ENCODE data around the gene RNASE8. TPM values are rescaled to one million over a fixed set of nuclear protein-coding genes. Genes with fewer than 3 reads are reported as not detected.

Gene RNASE8
- total RNA-seq, 2 experiments from 2014 or later = not detected

DNA sequence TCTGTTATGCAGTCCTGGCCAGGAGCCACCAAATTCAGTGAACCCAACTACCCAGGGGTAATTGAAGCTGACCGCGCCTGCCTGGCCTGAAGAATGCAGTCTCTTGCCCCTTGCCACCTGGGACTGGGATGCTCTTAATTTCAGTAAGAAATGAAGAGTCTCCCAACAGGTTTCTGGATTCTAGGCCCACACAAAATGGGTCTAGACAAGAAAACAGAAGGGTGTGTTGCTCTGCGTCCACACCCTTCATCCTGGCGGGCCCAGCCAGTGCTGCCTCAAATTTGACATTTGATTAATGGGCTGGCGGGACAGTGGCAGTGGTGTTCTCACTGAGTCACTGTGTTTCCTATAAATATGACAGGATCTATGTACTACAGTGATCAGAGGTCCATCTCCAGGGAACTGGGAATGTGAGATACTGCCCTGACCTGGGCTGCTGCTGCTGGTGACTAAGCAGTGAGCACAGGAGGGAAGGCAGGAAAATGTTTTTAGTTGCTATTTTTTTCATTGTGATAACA, 49.7 kb downstream of the RNASE8 start:
- ChIA-PET POLR2A (no interaction called here), CTCF (ENCODE audit: unreplicated experiment) (no interaction called here)
- Histone ChIP-seq H3K4me1 (ENCODE audit: insufficient read depth, low read length, poor library complexity, severe bottlenecking) (peaks cover 31% of the 10 kb centered on the region), H3K9me3 (ENCODE audit: low read length) (no peaks in the 10 kb centered on the region), H3K4me3 (ENCODE audit: low read depth, low read length, poor library complexity, severe bottlenecking) (no peak overlapping the region), H3K4me2 (ENCODE audit: low read length) (no peak overlapping the region), H2AFZ (ENCODE audit: low read length) (no peak overlapping the region), H3K36me3 (ENCODE audit: insufficient read depth, low read length) (no peaks in the 10 kb centered on the region), H3K9me2 (ENCODE audit: insufficient read depth, low read length) (no peaks in the 10 kb centered on the region), H3K27ac (ENCODE audit: low read depth, low read length, poor library complexity, severe bottlenecking) (no peak overlapping the region), H4K20me1 (ENCODE audit: insufficient read depth, low read length) (no peaks in the 10 kb centered on the region), H3K79me2 (ENCODE audit: insufficient read depth, low read depth, low read length) (no peaks in the 10 kb centered on the region)
- intact Hi-C loops (cut with micrococcal nuclease; ENCODE audit: unreplicated experiment) = loop anchor here (10.0 kb wide), 1 partner anchor 423 kb away; the partner anchor contains the start of genes ANG and RNASE4
- TF ChIP-seq EZH2phosphoT487 (IDR thresholded peaks at IDR 0.05; ENCODE audit: borderline replicate concordance, low read depth, low read length) = no peak
- TF ChIP-seq, protein P1, sequence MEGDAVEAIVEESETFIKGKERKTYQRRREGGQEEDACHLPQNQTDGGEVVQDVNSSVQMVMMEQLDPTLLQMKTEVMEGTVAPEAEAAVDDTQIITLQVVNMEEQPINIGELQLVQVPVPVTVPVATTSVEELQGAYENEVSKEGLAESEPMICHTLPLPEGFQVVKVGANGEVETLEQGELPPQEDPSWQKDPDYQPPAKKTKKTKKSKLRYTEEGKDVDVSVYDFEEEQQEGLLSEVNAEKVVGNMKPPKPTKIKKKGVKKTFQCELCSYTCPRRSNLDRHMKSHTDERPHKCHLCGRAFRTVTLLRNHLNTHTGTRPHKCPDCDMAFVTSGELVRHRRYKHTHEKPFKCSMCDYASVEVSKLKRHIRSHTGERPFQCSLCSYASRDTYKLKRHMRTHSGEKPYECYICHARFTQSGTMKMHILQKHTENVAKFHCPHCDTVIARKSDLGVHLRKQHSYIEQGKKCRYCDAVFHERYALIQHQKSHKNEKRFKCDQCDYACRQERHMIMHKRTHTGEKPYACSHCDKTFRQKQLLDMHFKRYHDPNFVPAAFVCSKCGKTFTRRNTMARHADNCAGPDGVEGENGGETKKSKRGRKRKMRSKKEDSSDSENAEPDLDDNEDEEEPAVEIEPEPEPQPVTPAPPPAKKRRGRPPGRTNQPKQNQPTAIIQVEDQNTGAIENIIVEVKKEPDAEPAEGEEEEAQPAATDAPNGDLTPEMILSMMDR (conservative IDR thresholded peaks at IDR 0.05; ENCODE audit: low read length) = no peak
- no TSS peak for BruUV-seq (replicated peaks)
- DNase-seq (ENCODE audit: low spot score) = no peak

Small RNA genes within 50 kb of the gene (microRNA-seq; reads per million reads assigned to microRNA genes)
- not detected for gene MIR6717 (ENCODE audit: borderline replicate concordance)

Other genes starting within 250 kb of the RNASE8 start
- gene RNASE3, start 166.4 kb upstream of the RNASE8 start, total RNA-seq (2014; rRNA removed; shearing (Covaris generic)) = not detected in 2 replicates
- not detected in 2 replicates for gene RNASE3, start 166.4 kb upstream of the RNASE8 start, total RNA-seq (2022)
- not detected in 2 replicates for gene RNASE2, start 102.3 kb upstream of the RNASE8 start, total RNA-seq (2014; rRNA removed; shearing (Covaris generic))
- not detected in 2 replicates for gene RNASE2, start 102.3 kb upstream of the RNASE8 start, total RNA-seq (2022)
- 103 and 117 TPM in 2 replicates for gene METTL17, start 67.8 kb upstream of the RNASE8 start, total RNA-seq (2014; rRNA removed; shearing (Covaris generic))
- gene METTL17, start 67.8 kb upstream of the RNASE8 start, total RNA-seq (2022) = 92.0 and 105 TPM in 2 replicates
- gene SLC39A2, start 58.5 kb upstream of the RNASE8 start, total RNA-seq (2014; rRNA removed; shearing (Covaris generic)) = 0.28 and 1.2 TPM in 2 replicates
- gene SLC39A2, start 58.5 kb upstream of the RNASE8 start, total RNA-seq (2022) = 0.23 TPM in 1 of 2 replicates, not detected in the other
- not detected in 2 replicates for gene NDRG2, start 32.8 kb upstream of the RNASE8 start, total RNA-seq (2014; rRNA removed; shearing (Covaris generic))
- gene NDRG2, start 32.8 kb upstream of the RNASE8 start, total RNA-seq (2022) = not detected in 2 replicates
- gene TPPP2, start 27.6 kb upstream of the RNASE8 start, total RNA-seq (2014; rRNA removed; shearing (Covaris generic)) = not detected in 2 replicates
- gene TPPP2, start 27.6 kb upstream of the RNASE8 start, total RNA-seq (2022) = not detected in 2 replicates
- not detected in 2 replicates for gene RNASE13, start 23.0 kb upstream of the RNASE8 start, total RNA-seq (2014; rRNA removed; shearing (Covaris generic))
- gene RNASE13, start 23.0 kb upstream of the RNASE8 start, total RNA-seq (2022) = not detected in 2 replicates
- gene RNASE7, start 15.5 kb upstream of the RNASE8 start, total RNA-seq (2014; rRNA removed; shearing (Covaris generic)) = not detected in 2 replicates
- not detected in 2 replicates for gene RNASE7, start 15.5 kb upstream of the RNASE8 start, total RNA-seq (2022)
- 1.3 and 4.3 TPM in 2 replicates for gene ARHGEF40, start 12.5 kb downstream of the RNASE8 start, total RNA-seq (2014; rRNA removed; shearing (Covaris generic))
- 2.0 TPM in 2 replicates for gene ARHGEF40, start 12.5 kb downstream of the RNASE8 start, total RNA-seq (2022)
- 5.2 and 9.8 TPM in 2 replicates for gene ZNF219, start 40.8 kb downstream of the RNASE8 start, total RNA-seq (2014; rRNA removed; shearing (Covaris generic))
- gene ZNF219, start 40.8 kb downstream of the RNASE8 start, total RNA-seq (2022) = 13.2 and 15.5 TPM in 2 replicates
- gene TMEM253, start 43.2 kb downstream of the RNASE8 start, total RNA-seq (2014; rRNA removed; shearing (Covaris generic)) = 1.2 TPM in 1 of 2 replicates, not detected in the other
- gene TMEM253, start 43.2 kb downstream of the RNASE8 start, total RNA-seq (2022) = 0.88 and 0.89 TPM in 2 replicates
- not detected in 2 replicates for gene OR5AU1, start 98.2 kb downstream of the RNASE8 start, total RNA-seq (2014; rRNA removed; shearing (Covaris generic))
- not detected in 2 replicates for gene OR5AU1, start 98.2 kb downstream of the RNASE8 start, total RNA-seq (2022)
- gene HNRNPC, start 211.6 kb downstream of the RNASE8 start, total RNA-seq (2014; rRNA removed; shearing (Covaris generic)) = 887 and 1,000 TPM in 2 replicates
- 897 and 969 TPM in 2 replicates for gene HNRNPC, start 211.6 kb downstream of the RNASE8 start, total RNA-seq (2022)
- gene RPGRIP1, start 222.3 kb downstream of the RNASE8 start, total RNA-seq (2014; rRNA removed; shearing (Covaris generic)) = 0.13 TPM in 1 of 2 replicates, not detected in the other
- 0.39 and 0.51 TPM in 2 replicates for gene RPGRIP1, start 222.3 kb downstream of the RNASE8 start, total RNA-seq (2022)

All from OCI-LY7 (cell line).